ENCODE measurements around the gene LRRC1. TPM values are rescaled to one million over a fixed set of nuclear protein-coding genes. Genes with fewer than 3 reads are reported as not detected.

LRRC1 gene
- total and polyA plus RNA-seq, 9 donors, result 4.3 to 20.6 (median 8.9) TPM

DNA sequence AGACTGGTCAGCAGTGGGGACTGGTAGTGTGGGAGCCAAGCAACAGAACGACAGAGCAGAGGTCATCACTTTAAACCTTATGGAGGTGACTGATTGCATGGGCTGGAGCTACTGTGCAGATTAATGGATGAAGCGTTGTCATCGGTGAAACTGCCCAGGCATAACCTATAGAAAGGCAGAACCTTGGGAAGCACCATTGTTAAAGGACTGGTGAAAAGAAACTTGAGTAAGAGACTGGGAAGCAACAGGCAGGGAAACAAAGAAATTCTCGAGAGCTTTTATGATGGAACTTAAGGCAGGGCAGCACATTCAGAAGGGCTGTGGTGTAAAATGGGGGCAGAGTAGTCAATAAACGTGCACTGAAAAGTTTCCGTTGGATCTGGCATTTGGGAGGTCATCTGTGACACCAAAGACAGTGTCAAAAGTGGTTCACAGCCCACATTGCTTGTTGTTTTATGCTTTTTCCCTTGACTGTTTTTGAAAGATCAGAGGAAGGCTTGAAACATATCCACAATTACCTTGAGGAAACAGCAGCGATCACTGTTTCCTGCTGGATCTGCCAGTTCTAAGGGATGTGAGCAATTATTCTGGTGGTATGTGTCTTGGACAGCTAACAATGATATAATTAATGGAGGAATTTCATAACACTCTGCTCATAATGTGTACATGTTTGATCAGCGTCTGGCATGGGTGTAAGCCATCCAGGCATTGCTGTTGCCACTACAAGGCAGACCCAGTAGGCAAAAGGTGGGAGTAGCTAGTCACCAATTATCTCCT, 62.7 kb downstream of the LRRC1 start:
- Histone ChIP-seq H3K27ac (no peak overlapping the region), H3K27me3 (no peaks in the 10 kb centered on the region), H3K4me3 (no peak overlapping the region), H3K4me1 (ENCODE audit: insufficient read depth) (no peaks in the 10 kb centered on the region), H3K9me3 (no peaks in the 10 kb centered on the region), H3K36me3 (no peaks in the 10 kb centered on the region)
- intact Hi-C loops (cut with DNase I), result no loop called here
- 72 to 80% (median 78%) methylated on average over 8 of the region's 8 CpGs for WGBS, 3 donors
- DNase-seq, result no peak
- TF ChIP-seq POLR2A (IDR thresholded peaks at IDR 0.05) (no peak), EP300 (IDR thresholded peaks at IDR 0.05) (no peak)

DNA sequence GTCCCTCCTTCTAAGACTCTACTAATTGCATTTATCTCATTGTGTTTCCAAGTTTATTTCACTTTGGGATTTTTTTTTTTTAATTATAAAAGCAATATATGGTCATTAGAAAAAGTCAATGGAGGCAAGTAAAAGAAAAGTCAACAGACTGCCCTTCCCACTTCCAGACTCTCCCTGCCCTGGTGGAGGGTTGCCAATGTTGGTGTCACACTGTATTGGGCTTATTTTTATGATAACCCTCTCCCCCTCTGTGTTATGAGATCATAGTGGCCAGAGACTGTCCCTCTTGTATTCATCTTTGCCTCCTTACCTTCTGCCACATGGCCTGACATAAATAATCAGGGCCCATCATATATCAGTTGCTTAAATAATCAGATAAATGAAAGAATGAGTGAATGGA, 63.4 kb downstream of the LRRC1 start:
- Histone ChIP-seq H3K27ac (no peak overlapping the region), H3K4me1 (ENCODE audit: insufficient read depth) (peaks cover 2% of the 10 kb centered on the region)
- intact Hi-C loops (cut with DNase I), result no loop called here

DNA sequence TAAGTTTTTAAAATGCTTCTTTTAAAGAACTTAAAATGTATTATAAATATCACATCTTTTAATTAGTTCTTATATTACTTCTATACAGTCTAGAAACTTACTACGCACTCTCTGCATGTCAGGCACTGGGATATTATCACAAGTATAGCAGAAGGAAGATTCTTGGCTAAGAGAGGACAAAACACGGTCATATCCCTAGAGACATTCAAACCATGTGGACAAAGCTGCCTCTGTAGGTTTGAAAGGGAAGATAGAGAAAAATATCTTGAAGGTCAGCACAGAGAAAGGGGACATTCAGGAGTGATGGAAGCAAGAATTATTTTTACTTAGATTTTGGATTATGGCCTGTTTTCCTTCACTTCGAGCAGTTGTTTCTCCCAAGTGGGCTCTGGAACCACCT, 64.1 kb downstream of the LRRC1 start:
- no peaks in the 10 kb centered on the region for H3K36me3 ChIP-seq
- WGBS, 3 donors, result 27 to 44% (median 36%) methylated on average over 3 of the region's 3 CpGs
- H3K27ac ChIP-seq, result no peak overlapping the region
- no peak overlapping the region for H3K4me3 ChIP-seq
- TF ChIP-seq, protein P1, sequence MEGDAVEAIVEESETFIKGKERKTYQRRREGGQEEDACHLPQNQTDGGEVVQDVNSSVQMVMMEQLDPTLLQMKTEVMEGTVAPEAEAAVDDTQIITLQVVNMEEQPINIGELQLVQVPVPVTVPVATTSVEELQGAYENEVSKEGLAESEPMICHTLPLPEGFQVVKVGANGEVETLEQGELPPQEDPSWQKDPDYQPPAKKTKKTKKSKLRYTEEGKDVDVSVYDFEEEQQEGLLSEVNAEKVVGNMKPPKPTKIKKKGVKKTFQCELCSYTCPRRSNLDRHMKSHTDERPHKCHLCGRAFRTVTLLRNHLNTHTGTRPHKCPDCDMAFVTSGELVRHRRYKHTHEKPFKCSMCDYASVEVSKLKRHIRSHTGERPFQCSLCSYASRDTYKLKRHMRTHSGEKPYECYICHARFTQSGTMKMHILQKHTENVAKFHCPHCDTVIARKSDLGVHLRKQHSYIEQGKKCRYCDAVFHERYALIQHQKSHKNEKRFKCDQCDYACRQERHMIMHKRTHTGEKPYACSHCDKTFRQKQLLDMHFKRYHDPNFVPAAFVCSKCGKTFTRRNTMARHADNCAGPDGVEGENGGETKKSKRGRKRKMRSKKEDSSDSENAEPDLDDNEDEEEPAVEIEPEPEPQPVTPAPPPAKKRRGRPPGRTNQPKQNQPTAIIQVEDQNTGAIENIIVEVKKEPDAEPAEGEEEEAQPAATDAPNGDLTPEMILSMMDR (IDR thresholded peaks at IDR 0.05), result no peak
- TF ChIP-seq EP300 (IDR thresholded peaks at IDR 0.05) (no peak), POLR2A (IDR thresholded peaks at IDR 0.05) (no peak)
- DNase-seq, result no peak
- no peaks in the 10 kb centered on the region for H3K9me3 ChIP-seq
- intact Hi-C loops (cut with DNase I), result no loop called here
- H3K4me1 ChIP-seq (ENCODE audit: insufficient read depth), result peaks cover 4% of the 10 kb centered on the region
- no peaks in the 10 kb centered on the region for H3K27me3 ChIP-seq

More for the DNA sequence above, 63.4 kb downstream of the LRRC1 start:
- TF ChIP-seq EP300 (IDR thresholded peaks at IDR 0.05) (no peak), POLR2A (IDR thresholded peaks at IDR 0.05) (no peak)
- TF ChIP-seq, protein P1 (IDR thresholded peaks at IDR 0.05), result no peak
- no peaks in the 10 kb centered on the region for H3K27me3 ChIP-seq
- H3K4me3 ChIP-seq, result no peak overlapping the region
- no peaks in the 10 kb centered on the region for H3K9me3 ChIP-seq
- H3K36me3 ChIP-seq, result no peaks in the 10 kb centered on the region
- no peak for DNase-seq

DNA sequence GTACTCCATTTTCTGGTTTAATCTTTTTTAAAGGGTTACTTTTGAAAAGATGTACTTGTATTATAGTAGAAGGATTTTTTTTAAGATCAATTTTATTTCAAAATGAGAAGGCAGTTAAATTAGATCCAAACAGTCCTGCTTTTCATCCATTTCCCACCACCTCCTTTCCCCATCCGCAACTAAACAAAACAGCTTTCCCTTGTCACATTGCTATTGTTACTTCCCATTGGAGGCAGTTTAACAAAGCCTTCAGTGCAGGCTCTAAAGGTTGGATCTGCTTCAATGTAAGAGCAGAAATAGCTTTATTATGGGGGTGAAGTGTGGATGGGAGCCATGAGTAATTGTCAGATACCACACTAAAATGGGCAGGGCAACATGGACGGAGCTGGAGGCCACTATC, 65.7 kb downstream of the LRRC1 start:
- no peaks in the 10 kb centered on the region for H3K27me3 ChIP-seq
- WGBS, 3 donors, result 91 to 97% (median 92%) methylated on average over 2 of the region's 2 CpGs
- H3K27ac ChIP-seq, result no peak overlapping the region
- DNase-seq, result no peak
- intact Hi-C loops (cut with DNase I), result no loop called here
- H3K9me3 ChIP-seq, result no peaks in the 10 kb centered on the region
- TF ChIP-seq EP300 (IDR thresholded peaks at IDR 0.05) (no peak), POLR2A (IDR thresholded peaks at IDR 0.05) (no peak)
- TF ChIP-seq, protein P1 (IDR thresholded peaks at IDR 0.05), result no peak
- no peak overlapping the region for H3K4me3 ChIP-seq
- H3K4me1 ChIP-seq (ENCODE audit: insufficient read depth), result peaks cover 10% of the 10 kb centered on the region
- no peaks in the 10 kb centered on the region for H3K36me3 ChIP-seq

DNA sequence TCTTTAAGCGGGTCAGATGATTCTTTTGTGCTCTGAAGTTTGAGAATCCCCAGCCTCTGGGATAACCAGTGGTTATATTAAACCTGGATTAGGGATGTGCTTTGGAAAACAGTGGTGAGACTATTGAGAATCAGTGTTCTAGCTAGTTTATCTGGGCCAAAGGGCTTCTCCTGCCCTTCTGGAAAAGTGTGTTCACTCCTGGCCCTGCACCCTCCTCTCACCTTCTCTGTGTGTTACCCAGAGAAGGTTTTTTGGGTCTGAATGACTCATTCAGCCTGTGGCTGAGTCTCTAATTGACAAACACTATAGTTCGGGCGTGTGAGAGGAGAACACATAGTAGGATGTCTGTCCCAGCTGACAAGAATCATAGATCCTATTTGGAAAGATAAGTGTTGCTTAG, 66.7 kb downstream of the LRRC1 start:
- TF ChIP-seq EP300 (IDR thresholded peaks at IDR 0.05) (no peak), POLR2A (IDR thresholded peaks at IDR 0.05) (no peak)
- TF ChIP-seq, protein P1 (IDR thresholded peaks at IDR 0.05), result no peak
- 91 to 96% (median 91%) methylated on average over 3 of the region's 3 CpGs for WGBS, 3 donors
- Histone ChIP-seq H3K4me1 (ENCODE audit: insufficient read depth) (peaks cover 10% of the 10 kb centered on the region), H3K27me3 (no peaks in the 10 kb centered on the region), H3K27ac (no peak overlapping the region), H3K9me3 (no peaks in the 10 kb centered on the region), H3K36me3 (no peaks in the 10 kb centered on the region), H3K4me3 (no peak overlapping the region)
- intact Hi-C loops (cut with DNase I), result no loop called here
- DNase-seq, result no peak
